Renal cortex interstitium (tissue), 11 donors: ENCODE data around the gene ST8SIA6. TPM values are rescaled to one million over a fixed set of nuclear protein-coding genes. Genes with fewer than 3 reads are reported as not detected.

Experiments used
- DNase-seq, 11 donors: peaks; one replicate each; pipeline ENCODE4 v3.0.0-alpha.2; 2013; ENCODE audit warnings: low read depth in 9 of 11, low spot score in 4 of 11; ENCODE audit errors: extremely low read depth in 1 of 11
- polyA plus RNA-seq, 3 donors: library from polyadenylated mRNA; unstranded; fragments of 120-200 nt; gene quantifications; one replicate each; pipeline ENCODE4 v1.2.1, GENCODE V29; 2013; ENCODE audit not compliant: insufficient read length in 3 of 3

The ST8SIA6 gene
- polyA plus RNA-seq, 3 donors, result 0.93 to 1.6 (median 1.1) TPM

- DNase-seq, result no peak
These were observed 162.0 kb downstream of the ST8SIA6 start for GRCh38 chr10:17292375-17292774.

GRCh38 chr10:17290226-17290625 is 164.2 kb downstream of the ST8SIA6 start:
- DNase-seq, result peak in 2 of 11 donors; percentile 5 to 10

DNA sequence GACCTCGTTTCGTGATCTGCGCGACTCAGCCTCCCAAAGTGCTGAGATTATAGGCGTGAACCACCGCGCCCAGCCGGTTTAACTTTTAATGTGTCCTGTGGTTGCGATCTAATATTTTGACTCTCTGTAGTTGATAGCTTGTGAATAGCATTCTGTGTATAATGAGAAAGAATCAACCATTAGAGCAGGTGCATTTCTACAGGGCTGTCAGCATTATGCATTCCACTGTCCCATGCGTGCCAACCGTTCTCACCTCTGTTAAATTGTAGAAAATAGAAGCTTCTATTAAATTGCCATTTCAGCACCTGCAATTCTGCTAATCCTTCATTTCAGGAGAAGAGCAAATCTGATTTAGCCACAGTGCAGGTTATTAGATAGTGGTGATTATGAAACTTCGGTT is 164.6 kb downstream of the ST8SIA6 start:
- DNase-seq, result no peak

DNA sequence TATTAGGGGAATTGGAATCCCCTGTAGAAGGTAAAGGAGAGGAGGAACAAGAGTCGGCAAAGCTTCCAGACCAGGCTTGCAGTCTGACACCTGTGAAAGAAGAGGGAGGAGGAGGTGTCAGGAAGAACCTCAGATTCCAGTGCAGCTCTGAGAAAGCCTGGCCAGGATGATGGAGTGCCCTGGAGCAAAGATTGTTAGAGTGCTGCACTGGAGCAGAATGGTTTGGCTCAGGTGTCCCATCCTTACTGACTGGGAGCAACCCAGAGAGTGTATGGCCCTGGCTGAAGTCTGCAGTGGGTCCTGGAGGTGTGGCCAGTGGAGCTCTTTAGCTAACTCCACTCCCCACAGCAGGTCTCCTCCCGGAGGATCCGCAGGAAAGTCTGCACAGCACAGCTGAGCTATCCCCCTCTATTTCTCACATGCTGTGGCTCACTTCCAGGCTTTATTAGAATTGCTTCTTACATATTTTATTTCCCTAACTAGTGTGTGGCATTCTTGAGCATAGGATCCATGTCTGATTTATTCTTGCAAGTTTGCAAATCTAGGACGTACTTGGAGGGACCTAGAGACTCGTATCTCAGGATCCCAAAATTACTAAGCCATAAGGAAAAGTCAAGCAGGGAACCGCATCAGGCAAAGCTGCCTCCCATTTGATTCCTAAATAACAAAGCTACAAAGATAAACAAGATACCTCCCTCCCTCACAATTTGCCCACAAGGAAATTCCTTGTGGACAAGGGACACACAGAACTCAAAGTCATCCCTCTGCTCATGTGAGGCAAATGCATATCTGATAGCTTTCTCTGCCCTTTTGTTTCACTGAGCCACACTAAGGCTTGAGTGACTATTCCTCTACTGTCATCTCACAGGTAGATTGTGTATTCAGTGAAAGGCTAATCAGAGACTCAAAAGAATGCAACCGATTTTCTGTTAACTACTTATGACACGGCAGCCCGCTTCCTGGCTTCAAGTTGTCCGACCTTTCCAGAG is 167.5 kb downstream of the ST8SIA6 start:
- DNase-seq, result no peak

DNA sequence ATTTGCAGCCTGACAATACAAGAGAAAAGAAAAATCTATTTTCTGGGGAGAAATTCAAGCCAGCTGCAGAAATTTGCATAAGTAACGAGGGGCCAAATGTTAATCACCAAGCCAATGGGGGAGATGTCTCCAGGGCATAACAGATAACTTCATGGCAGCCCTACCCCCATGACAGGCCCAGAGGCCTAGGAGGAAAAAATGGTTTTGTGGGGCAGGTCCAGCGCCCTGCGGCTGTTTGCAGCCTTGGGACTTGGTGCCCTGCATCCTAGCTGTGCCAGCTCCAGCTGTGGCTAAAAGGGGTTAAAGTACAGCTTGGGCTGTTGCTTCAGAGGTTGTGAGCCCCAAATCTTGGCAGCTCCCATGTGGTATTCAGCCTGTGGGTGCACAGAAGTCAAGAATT is 172.1 kb downstream of the ST8SIA6 start:
- DNase-seq, result no peak

DNA sequence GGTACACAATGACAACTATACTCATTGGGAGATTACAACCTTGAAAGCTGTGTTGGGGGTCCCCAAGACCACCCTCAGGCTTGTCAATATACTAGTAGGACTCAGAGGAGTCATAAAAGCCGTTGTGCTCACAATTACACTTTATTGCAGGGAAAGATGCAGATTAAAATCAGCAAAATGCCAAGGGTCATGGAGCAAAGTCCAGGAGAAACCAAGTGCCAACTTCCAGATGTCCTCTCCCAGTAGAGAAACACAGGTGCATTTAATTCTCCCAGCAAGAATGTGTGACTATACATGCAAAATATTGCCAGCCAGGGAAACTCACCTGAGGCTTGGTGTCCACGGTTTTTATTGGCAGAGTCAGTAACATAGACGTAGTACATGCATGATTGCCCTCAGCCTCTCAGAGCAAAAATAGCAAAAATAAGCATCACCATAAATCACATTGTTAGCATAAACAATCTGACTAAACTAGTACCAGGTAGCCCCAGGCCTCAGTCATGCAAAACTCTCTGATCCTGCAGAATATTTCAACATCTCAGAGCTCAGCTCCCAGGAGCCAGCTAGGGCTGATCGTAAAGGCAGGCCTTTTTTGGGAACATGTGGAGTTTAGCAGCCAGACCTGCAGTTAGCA is 175.7 kb downstream of the ST8SIA6 start:
- no peak for DNase-seq

GRCh38 chr10:17276756-17277424 is 177.5 kb downstream of the ST8SIA6 start:
- DNase-seq, result no peak

DNA sequence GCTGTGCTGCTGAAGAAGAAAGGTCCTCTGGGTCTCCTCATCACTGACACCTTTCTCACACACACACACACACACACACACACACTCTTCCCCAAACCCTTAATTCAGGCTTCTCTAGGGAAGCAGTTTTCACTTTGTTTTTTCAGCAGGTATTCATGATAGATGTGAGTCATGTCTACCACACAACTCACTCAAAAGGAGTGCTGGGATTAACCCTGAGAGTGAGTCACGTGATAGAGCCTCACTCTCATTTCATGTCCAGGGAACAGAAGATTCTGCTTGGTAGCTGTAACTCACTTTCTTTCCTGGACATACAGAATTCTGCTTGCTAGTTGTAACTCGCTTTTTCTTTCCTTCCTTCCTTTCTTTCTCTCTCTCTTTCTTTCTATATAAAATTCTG is 181.0 kb downstream of the ST8SIA6 start:
- no peak for DNase-seq

- no peak for DNase-seq
These were observed 181.7 kb downstream of the ST8SIA6 start for GRCh38 chr10:17272648-17273047.

Other genes with a start within 250 kb of the ST8SIA6 start
- 1,000 to 10,000 TPM; 1,119 to 1,515 (median 1,333) TPM for gene VIM, start 226.4 kb downstream of the ST8SIA6 start, polyA plus RNA-seq
- gene HACD1, start 162.8 kb upstream of the ST8SIA6 start, polyA plus RNA-seq, result 10 to 100 TPM; 14.6 to 15.4 (median 14.6) TPM
- 10 to 100 TPM; 28.5 to 30.5 (median 30.1) TPM for gene STAM, start 189.6 kb upstream of the ST8SIA6 start, polyA plus RNA-seq